DND-41 (cell line): ENCODE results near the gene SMAD9.

Source experiments
- ATAC-seq: fragments of 200-7000 bp; cut with Tn5 transposase; 3 replicates; pipeline ENCODE4 v1.9.1; 2021; ENCODE audit warnings: low read depth; ENCODE audit not compliant: insufficient read depth
- DNase-seq: peaks from one replicate; pipeline ENCODE4 v3.0.0-alpha.2; 2020
- H2AFZ ChIP-seq: 2 replicates; pipeline ENCODE4 v1.6.0; 2012; ENCODE audit warnings: low read depth, low read length
- H3K27ac ChIP-seq: 2 replicates; pipeline ENCODE4 v1.5.1; 2012; ENCODE audit warnings: low read length, inconsistent platforms
- H3K27me3 ChIP-seq: fragments of 200-600 bp; sonication (generic); 2 replicates; pipeline ENCODE4 v1.6.0; 2012; ENCODE audit warnings: low read length, mild to moderate bottlenecking, inconsistent platforms; ENCODE audit not compliant: insufficient read depth, poor library complexity
- H3K36me3 ChIP-seq: 2 replicates; pipeline ENCODE4 v1.5.1; 2012; ENCODE audit warnings: low read length, inconsistent platforms; ENCODE audit not compliant: insufficient read depth
- H3K4me1 ChIP-seq: 2 replicates; pipeline ENCODE4 v1.5.1; 2012; ENCODE audit warnings: mild to moderate bottlenecking, low read length; ENCODE audit not compliant: insufficient read depth
- H3K4me2 ChIP-seq: 2 replicates; pipeline ENCODE4 v1.6.0; 2012; ENCODE audit warnings: mild to moderate bottlenecking, moderate library complexity, low read length, inconsistent platforms; ENCODE audit not compliant: insufficient read depth
- H3K4me3 ChIP-seq, 2 experiments: fragments of 200-600 bp in 1 of 2; shearing (Covaris generic) in 1 of 2; 2 replicates each; pipeline ENCODE4 v1.5.1; 2012 to 2016; ENCODE audit warnings: inconsistent platforms in 2 of 2, low read length in 2 of 2, mild to moderate bottlenecking in 2 of 2, low read depth in 1 of 2, moderate library complexity in 1 of 2
- H3K79me2 ChIP-seq: 2 replicates; pipeline ENCODE4 v1.6.0; 2012; ENCODE audit warnings: low read length, inconsistent platforms; ENCODE audit not compliant: insufficient read depth
- H3K9ac ChIP-seq: 2 replicates; pipeline ENCODE4 v1.6.0; 2012; ENCODE audit warnings: low read depth, mild to moderate bottlenecking, inconsistent platforms, low read length, moderate library complexity
- H3K9me3 ChIP-seq: 2 replicates; pipeline ENCODE4 v1.5.1; 2012; ENCODE audit warnings: low read length, moderate library complexity, mild to moderate bottlenecking, inconsistent platforms; ENCODE audit not compliant: insufficient read depth, severe bottlenecking
- H4K20me1 ChIP-seq: 2 replicates; pipeline ENCODE4 v1.6.0; 2012; ENCODE audit warnings: low read length; ENCODE audit not compliant: insufficient read depth
- EZH2 ChIP-seq: IDR thresholded peaks from 3 replicates; pipeline ENCODE4 v1.6.1; 2012; ENCODE audit warnings: borderline replicate concordance, low read depth, mild to moderate bottlenecking, moderate library complexity, low read length, inconsistent platforms; ENCODE audit not compliant: severe bottlenecking
- TF ChIP-seq, protein P1 (sequence below): IDR thresholded peaks from 2 replicates; pipeline ENCODE4 v1.5.1; 2012; ENCODE audit warnings: borderline replicate concordance, low read length, moderate library complexity, mild to moderate bottlenecking; ENCODE audit not compliant: poor library complexity, severe bottlenecking; ENCODE audit errors: extremely low read depth

Gene SMAD9

DNA sequence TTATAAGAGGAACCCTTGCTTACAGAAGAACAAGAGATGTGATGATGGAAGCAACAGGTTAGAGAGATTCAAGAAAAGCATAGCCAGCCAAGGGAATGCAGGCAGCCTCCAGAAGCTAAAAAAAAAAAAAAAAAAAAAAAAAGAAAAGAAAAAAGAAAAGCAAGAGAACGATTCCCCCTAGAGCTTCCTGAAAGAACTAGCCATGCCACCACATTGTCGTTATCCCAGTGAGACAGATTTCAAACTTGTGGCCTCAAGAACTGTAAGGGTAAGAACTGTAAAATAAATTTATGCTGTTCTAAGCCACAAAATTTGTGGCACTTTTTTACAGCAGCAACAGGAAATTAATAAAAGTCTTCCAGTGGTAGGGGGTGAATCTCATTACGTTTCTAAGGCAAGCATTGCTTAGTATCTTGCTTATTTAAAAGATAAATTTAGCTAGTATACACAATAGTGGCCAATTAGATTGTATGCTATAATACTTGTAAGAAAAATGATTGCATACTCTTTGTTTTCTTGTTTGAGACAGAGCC lies 79.3 kb downstream of the SMAD9 start:
- no peak overlapping the region for H3K4me2 ChIP-seq
- peaks cover 9% of the 10 kb centered on the region; the same call in 1 of the 2 replicates for H3K36me3 ChIP-seq
- no peak overlapping the region for H2AFZ ChIP-seq
- no peak overlapping the region for H3K27ac ChIP-seq
- H3K79me2 ChIP-seq, result no peaks in the 10 kb centered on the region
- H3K27me3 ChIP-seq, result no peaks in the 10 kb centered on the region
- H3K4me1 ChIP-seq, result no peaks in the 10 kb centered on the region
- ATAC-seq (no peak), DNase-seq (no peak)
- TF ChIP-seq, protein P1, sequence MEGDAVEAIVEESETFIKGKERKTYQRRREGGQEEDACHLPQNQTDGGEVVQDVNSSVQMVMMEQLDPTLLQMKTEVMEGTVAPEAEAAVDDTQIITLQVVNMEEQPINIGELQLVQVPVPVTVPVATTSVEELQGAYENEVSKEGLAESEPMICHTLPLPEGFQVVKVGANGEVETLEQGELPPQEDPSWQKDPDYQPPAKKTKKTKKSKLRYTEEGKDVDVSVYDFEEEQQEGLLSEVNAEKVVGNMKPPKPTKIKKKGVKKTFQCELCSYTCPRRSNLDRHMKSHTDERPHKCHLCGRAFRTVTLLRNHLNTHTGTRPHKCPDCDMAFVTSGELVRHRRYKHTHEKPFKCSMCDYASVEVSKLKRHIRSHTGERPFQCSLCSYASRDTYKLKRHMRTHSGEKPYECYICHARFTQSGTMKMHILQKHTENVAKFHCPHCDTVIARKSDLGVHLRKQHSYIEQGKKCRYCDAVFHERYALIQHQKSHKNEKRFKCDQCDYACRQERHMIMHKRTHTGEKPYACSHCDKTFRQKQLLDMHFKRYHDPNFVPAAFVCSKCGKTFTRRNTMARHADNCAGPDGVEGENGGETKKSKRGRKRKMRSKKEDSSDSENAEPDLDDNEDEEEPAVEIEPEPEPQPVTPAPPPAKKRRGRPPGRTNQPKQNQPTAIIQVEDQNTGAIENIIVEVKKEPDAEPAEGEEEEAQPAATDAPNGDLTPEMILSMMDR, result no peak
- TF ChIP-seq EZH2, result no peak
- no peak overlapping the region for H3K4me3 ChIP-seq
- no peak overlapping the region for H3K9ac ChIP-seq
- H4K20me1 ChIP-seq, result peaks cover 12% of the 10 kb centered on the region; the same call in 1 of the 2 replicates
- H3K9me3 ChIP-seq, result no peaks in the 10 kb centered on the region

DNA sequence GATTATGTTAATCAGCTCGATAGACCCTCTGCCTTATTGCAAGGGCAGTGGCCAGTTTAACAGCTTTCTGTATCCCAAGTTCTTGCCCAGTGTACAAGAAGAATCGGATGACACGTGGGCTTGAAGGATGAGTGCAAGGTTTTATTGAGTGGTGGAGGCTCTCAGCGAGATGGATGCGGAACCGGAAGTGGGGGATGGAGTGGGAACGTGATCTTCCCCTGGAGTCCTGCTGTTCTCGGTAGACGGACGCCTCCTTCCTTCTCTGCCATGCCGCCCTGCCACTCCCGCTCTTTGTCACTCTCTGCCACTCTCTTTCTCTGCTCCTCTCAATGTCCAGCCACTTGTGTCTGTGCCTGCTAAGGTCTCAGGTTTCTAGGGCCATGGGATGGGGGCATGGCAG lies 80.1 kb downstream of the SMAD9 start:
- Histone ChIP-seq H3K27me3 (no peaks in the 10 kb centered on the region), H3K4me1 (no peaks in the 10 kb centered on the region), H3K36me3 (peaks cover 11% of the 10 kb centered on the region; the same call in 1 of the 2 replicates), H3K4me3 (no peak overlapping the region), H2AFZ (no peak overlapping the region), H3K79me2 (no peaks in the 10 kb centered on the region), H3K9me3 (no peaks in the 10 kb centered on the region), H3K9ac (no peak overlapping the region), H3K4me2 (no peak overlapping the region), H3K27ac (no peak overlapping the region), H4K20me1 (peaks cover 12% of the 10 kb centered on the region; the same call in 1 of the 2 replicates)
- ATAC-seq, result no peak
- TF ChIP-seq, protein P1, result no peak
- no peak for TF ChIP-seq EZH2
- DNase-seq, result no peak

DNA sequence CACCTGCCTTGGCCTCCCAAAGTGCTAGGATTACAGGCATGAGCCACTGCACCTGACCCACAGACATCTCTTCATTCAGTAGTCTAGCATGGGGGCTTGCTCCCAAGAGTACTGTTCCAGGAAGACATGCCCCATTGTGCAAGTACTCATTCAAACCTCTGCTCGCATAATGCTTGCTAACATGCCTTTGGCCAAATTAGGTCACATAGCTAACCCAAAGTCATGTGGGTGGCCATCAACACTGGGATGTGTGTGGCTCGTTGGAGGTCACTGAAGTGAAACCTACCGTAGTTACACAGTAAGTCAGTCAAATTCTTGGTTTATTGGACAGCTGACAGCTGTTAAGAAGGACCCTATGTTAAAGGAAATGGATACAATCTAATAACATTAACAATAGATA lies 80.8 kb downstream of the SMAD9 start:
- H3K9ac ChIP-seq, result no peak overlapping the region
- H3K27me3 ChIP-seq, result no peaks in the 10 kb centered on the region
- no peaks in the 10 kb centered on the region for H3K9me3 ChIP-seq
- no peak for ATAC-seq
- TF ChIP-seq, protein P1, result no peak
- no peak for TF ChIP-seq EZH2
- H2AFZ ChIP-seq, result no peak overlapping the region
- peaks cover 18% of the 10 kb centered on the region; the same call in 1 of the 2 replicates for H3K36me3 ChIP-seq
- H4K20me1 ChIP-seq, result peaks cover 12% of the 10 kb centered on the region; the same call in 1 of the 2 replicates
- H3K4me2 ChIP-seq, result no peak overlapping the region
- H3K27ac ChIP-seq, result no peak overlapping the region
- no peaks in the 10 kb centered on the region for H3K79me2 ChIP-seq
- H3K4me3 ChIP-seq, result no peak overlapping the region
- DNase-seq, result no peak
- no peaks in the 10 kb centered on the region for H3K4me1 ChIP-seq
